IMR-90 (cell line): ENCODE results near the gene PDK4. TPM values are rescaled to one million over a fixed set of nuclear protein-coding genes. Genes with fewer than 3 reads are reported as not detected.

Source experiments
- ATAC-seq: fragments of 200-7000 bp; cut with Tn5 transposase; 2 replicates; pipeline ENCODE4 v1.9.1; 2020; ENCODE audit warnings: low read depth, mild to moderate bottlenecking, moderate library complexity
- BruUV-seq: library from RNA; stranded (reverse); fragments of 400-500 nt; replicated peaks from 2 replicates; lab custom pipeline; 2021; lab: Mats Ljungman, UMichigan
- CTCF ChIA-PET: fragments of 300-600 bp; formaldehyde crosslinking; extraction: SDS; loops from one replicate; lab custom pipeline; 2021; ENCODE audit warnings: antibody characterized with exemption; lab: Yijun Ruan, JAX
- POLR2A ChIA-PET: fragments of 300-600 bp; sonication (Branson Sonifier 250); formaldehyde crosslinking; loops from one replicate; lab custom pipeline; 2022; ENCODE audit warnings: antibody characterized with exemption; ENCODE audit not compliant: unreplicated experiment; lab: Charles Lee
- DNase-seq: peaks from one replicate; pipeline ENCODE4 v3.0.0; 2013
- H2AFZ ChIP-seq: replicated peaks from 2 replicates; pipeline ENCODE3; 2013; ENCODE audit warnings: low read length, mild to moderate bottlenecking; ENCODE audit not compliant: poor library complexity
- H2AK5ac ChIP-seq: 2 replicates; pipeline ENCODE4 v1.6.1; 2013; ENCODE audit warnings: low read depth, low read length, inconsistent platforms
- H2AK9ac ChIP-seq: replicated peaks from 2 replicates; pipeline ENCODE3; 2013; ENCODE audit warnings: mild to moderate bottlenecking, low read depth, low read length, moderate library complexity; ENCODE audit not compliant: poor library complexity
- H2BK120ac ChIP-seq: 2 replicates; pipeline ENCODE4 v1.6.1; 2013; ENCODE audit warnings: low read depth, low read length, inconsistent platforms
- H2BK15ac ChIP-seq: 3 replicates; pipeline ENCODE4 v1.6.1; 2013; ENCODE audit warnings: low read depth, low read length, inconsistent platforms
- H2BK20ac ChIP-seq: 2 replicates; pipeline ENCODE4 v1.6.1; 2013; ENCODE audit warnings: low read depth, mild to moderate bottlenecking, inconsistent platforms, low read length, moderate library complexity
- H2BK5ac ChIP-seq: 2 replicates; pipeline ENCODE4 v1.6.1; 2013; ENCODE audit warnings: mild to moderate bottlenecking, low read depth, low read length, inconsistent platforms; ENCODE audit not compliant: poor library complexity, severe bottlenecking
- H3K14ac ChIP-seq: replicated peaks from 2 replicates; pipeline ENCODE4 v1.6.1; 2013; ENCODE audit warnings: low read depth, low read length, inconsistent platforms
- H3K18ac ChIP-seq: 2 replicates; pipeline ENCODE4 v1.6.1; 2013; ENCODE audit warnings: low read depth, low read length, control low read depth
- H3K23ac ChIP-seq: 2 replicates; pipeline ENCODE4 v1.6.1; 2013; ENCODE audit warnings: low read depth, low read length, inconsistent platforms
- H3K27ac ChIP-seq: 2 replicates; pipeline ENCODE4 v1.5.1; 2013; ENCODE audit warnings: mild to moderate bottlenecking, control low read depth, low read length; ENCODE audit not compliant: insufficient read depth
- H3K27me3 ChIP-seq: 2 replicates; pipeline ENCODE4 v1.6.1; 2013; ENCODE audit warnings: low read length; ENCODE audit not compliant: control insufficient read depth, insufficient read depth
- H3K36me3 ChIP-seq: 2 replicates; pipeline ENCODE4 v1.6.1; 2013; ENCODE audit warnings: low read length, mixed read lengths; ENCODE audit not compliant: control insufficient read depth, insufficient read depth
- H3K4ac ChIP-seq: 2 replicates; pipeline ENCODE4 v1.6.1; 2013; ENCODE audit warnings: low read depth, low read length, inconsistent platforms
- H3K4me1 ChIP-seq: 2 replicates; pipeline ENCODE4 v1.6.1; 2013; ENCODE audit warnings: low read length, mixed read lengths; ENCODE audit not compliant: control insufficient read depth, insufficient read depth
- H3K4me2 ChIP-seq: 2 replicates; pipeline ENCODE4 v1.6.1; 2013; ENCODE audit warnings: low read depth, mild to moderate bottlenecking, control low read depth, low read length, moderate library complexity
- H3K4me3 ChIP-seq: 2 replicates; pipeline ENCODE4 v1.5.1; 2013; ENCODE audit warnings: low read depth, mild to moderate bottlenecking, control low read depth, low read length, moderate library complexity; ENCODE audit not compliant: insufficient read depth
- H3K56ac ChIP-seq: 2 replicates; pipeline ENCODE4 v1.6.1; 2013; ENCODE audit warnings: low read length, inconsistent platforms; ENCODE audit not compliant: insufficient read depth; ENCODE audit errors: extremely low read depth
- H3K79me1 ChIP-seq, 2 experiments: 2 replicates each; pipeline ENCODE4 v1.6.1; 2013; ENCODE audit warnings: low read length in 2 of 2, inconsistent platforms in 1 of 2, low read depth in 1 of 2
- H3K9ac ChIP-seq: 2 replicates; pipeline ENCODE4 v1.6.1; 2013; ENCODE audit warnings: low read depth, low read length, control low read depth
- H3K9me1 ChIP-seq: 2 replicates; pipeline ENCODE4 v1.6.1; 2013; ENCODE audit warnings: low read length, inconsistent platforms; ENCODE audit not compliant: insufficient read depth
- H3K9me3 ChIP-seq: 2 replicates; pipeline ENCODE4 v1.6.1; 2013; ENCODE audit warnings: low read length; ENCODE audit not compliant: control insufficient read depth, insufficient read depth
- H4K20me1 ChIP-seq: 2 replicates; pipeline ENCODE4 v1.6.1; 2013; ENCODE audit warnings: low read length, inconsistent platforms; ENCODE audit not compliant: insufficient read depth
- H4K5ac ChIP-seq: 2 replicates; pipeline ENCODE4 v1.6.1; 2013; ENCODE audit warnings: mild to moderate bottlenecking, low read depth, low read length, control low read depth
- H4K8ac ChIP-seq, 2 experiments: 2 replicates each; pipeline ENCODE4 v1.6.1; 2013; ENCODE audit warnings: low read depth in 2 of 2, low read length in 2 of 2, control low read depth in 1 of 2, inconsistent platforms in 1 of 2
- H4K91ac ChIP-seq: 2 replicates; pipeline ENCODE4 v1.6.1; 2013; ENCODE audit warnings: low read depth, low read length, inconsistent platforms; ENCODE audit not compliant: insufficient read depth
- BHLHE40 ChIP-seq: fragments of 150-350 bp; IDR thresholded peaks from 2 replicates; pipeline ENCODE4 v1.6.1; 2016; ENCODE audit warnings: mild to moderate bottlenecking, low read depth, low read length
- MAZ ChIP-seq: IDR thresholded peaks from 2 replicates; pipeline ENCODE4 v1.6.1; 2012; ENCODE audit warnings: low read depth, mild to moderate bottlenecking, low read length, improper control_type of control experiment, moderate library complexity, borderline replicate concordance
- NFE2L2 ChIP-seq: fragments of 150-350 bp; IDR thresholded peaks from 2 replicates; pipeline ENCODE4 v1.6.1; 2016; ENCODE audit warnings: low read depth, mild to moderate bottlenecking, low read length
- WGBS, 2 experiments: methylation state at CpG; one replicate each; pipeline versions ENCODE4 v1.1.5 to v1.1.7; 2013; ENCODE audit warnings: missing lambda C conversion rate in 2 of 2; ENCODE audit not compliant: insufficient read length in 1 of 2; ENCODE audit errors: extremely low coverage in 2 of 2; 5-methylcytosine and 5-hydroxymethylcytosine counted together
- dilution Hi-C: fragments of 300-500 bp; cut with HindIII; formaldehyde crosslinking; loops from one replicate; pipeline ENCODE4 v1.14.3; 2018; ENCODE audit warnings: low sequenced_read_pairs; ENCODE audit not compliant: unreplicated experiment
- in situ Hi-C: fragments of 300-500 bp; cut with MboI; formaldehyde crosslinking; loops from 3 replicates; pipeline ENCODE4 v1.14.3; 2019; ENCODE audit warnings: low sequenced_read_pairs, inconsistent platforms, mixed read lengths
- intact Hi-C: fragments of 100-400 bp; cut with micrococcal nuclease; formaldehyde crosslinking; loops from 2 replicates; pipeline ENCODE4 v1.10.0; 2022
- polyA plus RNA-seq, 3 experiments: library from polyadenylated mRNA; depleted of rRNA; stranded (reverse); fragments of >200 nt; gene quantifications; 2 replicates each; pipeline ENCODE4 v1.2.3, GENCODE V29; 2012; ENCODE audit warnings: low replicate concordance in 1 of 3
- total RNA-seq: library from RNA; depleted of rRNA; stranded (reverse); fragments of >200 nt; gene quantifications from 2 replicates; pipeline ENCODE4 v1.2.3, GENCODE V29; 2012

Gene PDK4
- total and polyA plus RNA-seq, 2 of the 4 experiments (the other 2 are of a cell fraction) = under 0.01 to 0.03 TPM

- Histone ChIP-seq H3K27ac (no peak overlapping the region), H2BK20ac (no peak overlapping the region), H2BK120ac (no peak overlapping the region), H3K36me3 (no peaks in the 10 kb centered on the region), H2AFZ (no peak overlapping the region), H4K91ac (no peak overlapping the region), H4K8ac (no peak overlapping the region), H3K79me1 (no peaks in the 10 kb centered on the region), H3K23ac (no peak overlapping the region), H4K20me1 (no peaks in the 10 kb centered on the region), H2BK5ac (no peak overlapping the region), H3K4me2 (no peak overlapping the region), H2BK15ac (no peak overlapping the region), H3K14ac (no peak overlapping the region), H3K9me1 (no peaks in the 10 kb centered on the region), H3K4me3 (no peak overlapping the region), H3K9me3 (no peaks in the 10 kb centered on the region), H3K4ac (no peak overlapping the region), H3K18ac (no peak overlapping the region), H3K27me3 (no peaks in the 10 kb centered on the region; the same call in 1 of the 2 replicates), H2AK5ac (no peak overlapping the region), H3K9ac (no peak overlapping the region), H3K56ac (no peak overlapping the region), H4K5ac (no peak overlapping the region), H3K4me1 (no peaks in the 10 kb centered on the region), H2AK9ac (no peak overlapping the region)
- ChIA-PET CTCF (no interaction called here), POLR2A (no interaction called here)
- TF ChIP-seq MAZ (no peak), BHLHE40 (no peak), NFE2L2 (no peak)
- DNase-seq (no peak), ATAC-seq (no peak)
- in situ Hi-C loops = no loop called here
- WGBS, 2 experiments = 33% methylated on average over 1 of the region's 4 CpGs; no CpG with 5 or more reads in 1 of the 2 experiments
- intact Hi-C loops = no loop called here
- no TSS peak for BruUV-seq
- dilution Hi-C loops = no loop called here
Observed at GRCh38 chr7:95602421-95602820, 6.1 kb upstream of the PDK4 start.
